ENCODE data around the gene TBL3.
"Not testable (repeated sequence)": the region's sequence is repeated elsewhere in the genome, so short reads cannot be mapped to it uniquely, and the experiment has no call there.

Gene TBL3

GRCh38 chr16:1944612-1945199 is 27.1 kb upstream of the TBL3 start:
- no peak for DNase-seq

- DNase-seq = no peak
These were observed 26.1 kb upstream of the TBL3 start for GRCh38 chr16:1945559-1946391.

- DNase-seq = no peak
These were observed 25.1 kb upstream of the TBL3 start for GRCh38 chr16:1946495-1947368.

- DNase-seq = no peak
These were observed 24.5 kb upstream of the TBL3 start for GRCh38 chr16:1947369-1947670.

- no peak for DNase-seq
These were observed 22.3 kb upstream of the TBL3 start for GRCh38 chr16:1949507-1949906.

GRCh38 chr16:1950047-1950446 is 21.8 kb upstream of the TBL3 start:
- DNase-seq = no peak

- no peak for DNase-seq
These were observed 21.3 kb upstream of the TBL3 start for GRCh38 chr16:1950559-1950958.

- no peak for DNase-seq
These were observed 18.1 kb upstream of the TBL3 start for GRCh38 chr16:1953734-1954133.

GRCh38 chr16:1957434-1958142 is 14.3 kb upstream of the TBL3 start:
- not testable (repeated sequence) for DNase-seq

GRCh38 chr16:1958143-1958491 is 13.7 kb upstream of the TBL3 start:
- DNase-seq = not testable (repeated sequence)

- DNase-seq = no peak
These were observed 13.1 kb upstream of the TBL3 start for GRCh38 chr16:1958715-1959268.

GRCh38 chr16:1959269-1960039 is 12.4 kb upstream of the TBL3 start, which contains the start of gene NDUFB10:
Gene NDUFB10 (plus strand): TSS chr16:1959538. CDS start chr16:1959625, 87 bp downstream.
- DNase-seq = peak; percentile 96

GRCh38 chr16:1960665-1961630 is 10.9 kb upstream of the TBL3 start:
- peak; percentile 73 for DNase-seq

GRCh38 chr16:1961651-1962067 is 10.2 kb upstream of the TBL3 start:
- DNase-seq = peak; percentile 52

- DNase-seq = peak; percentile 34
These were observed 9.4 kb upstream of the TBL3 start for GRCh38 chr16:1962161-1963153.

- peak; percentile 60 for DNase-seq
These were observed 7.9 kb upstream of the TBL3 start for GRCh38 chr16:1963806-1964505.

- peak; percentile 98 for DNase-seq
These were observed 7.1 kb upstream of the TBL3 start, which contains the start of gene RPS2 for GRCh38 chr16:1964506-1965395. Gene RPS2 (minus strand): TSS chr16:1964826. CDS start chr16:1964625, 201 bp downstream.

Data from stimulated activated CD4-positive, alpha-beta T cell treated with anti-CD3 and anti-CD28 coated beads, Interleukin-15, amount 100 ng/mL, for 24 hours (primary cell).